ENCODE data around the gene CCDC39.
A peak's percentile ranks its signal among the peaks of the same experiment; 100 is the strongest.

Gene CCDC39

DNA sequence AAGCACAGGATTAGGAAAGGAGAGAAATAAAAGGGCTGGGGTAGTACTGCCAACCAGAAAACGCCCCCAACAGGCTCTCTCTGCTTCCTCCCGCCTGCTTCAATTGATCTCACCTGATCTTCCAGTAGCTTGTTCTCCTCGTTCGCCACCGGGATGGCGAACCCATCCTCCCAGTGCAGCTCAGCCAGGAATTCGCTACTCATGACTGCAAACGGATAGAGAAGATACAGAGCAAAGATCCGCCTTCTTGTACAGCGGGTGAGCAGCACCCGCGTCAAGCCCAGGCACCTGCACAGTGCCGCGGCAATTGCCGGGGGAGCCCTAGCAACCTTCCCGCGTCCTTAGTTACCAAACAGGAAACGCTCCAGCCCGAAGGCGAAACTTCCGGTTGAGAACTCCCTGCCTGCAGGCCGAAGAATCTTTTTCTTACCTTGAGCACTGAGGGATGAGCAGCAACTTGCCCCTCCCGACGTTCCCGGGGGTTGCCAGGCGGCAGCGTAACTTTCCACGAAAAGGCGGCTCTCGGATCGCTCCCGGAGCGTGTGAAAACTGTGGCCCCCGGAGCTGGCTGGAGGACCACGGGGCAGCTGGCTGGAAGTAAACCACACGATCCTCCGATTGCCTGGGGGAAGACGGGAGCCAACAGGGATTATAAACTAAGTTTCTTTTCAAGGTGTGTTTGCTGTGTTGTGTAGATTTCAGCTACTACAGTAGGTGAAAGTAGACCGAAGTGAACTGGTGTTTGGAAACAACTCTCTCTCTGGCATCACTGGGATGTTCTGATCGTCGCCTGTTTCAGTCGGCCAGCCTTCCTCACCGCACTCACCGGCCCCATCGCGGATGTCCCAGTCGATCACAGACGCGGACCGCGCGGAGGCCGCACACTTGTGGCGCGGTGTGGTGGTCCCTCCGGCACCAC is at the start of gene CCDC39:
CCDC39 (minus strand) TSS at position 312 of the 919 bp plus-strand sequence; CDS start at position 203, 109 bp downstream.
- peak; percentile 38 for DNase-seq (ENCODE audit: low read depth)

DNA sequence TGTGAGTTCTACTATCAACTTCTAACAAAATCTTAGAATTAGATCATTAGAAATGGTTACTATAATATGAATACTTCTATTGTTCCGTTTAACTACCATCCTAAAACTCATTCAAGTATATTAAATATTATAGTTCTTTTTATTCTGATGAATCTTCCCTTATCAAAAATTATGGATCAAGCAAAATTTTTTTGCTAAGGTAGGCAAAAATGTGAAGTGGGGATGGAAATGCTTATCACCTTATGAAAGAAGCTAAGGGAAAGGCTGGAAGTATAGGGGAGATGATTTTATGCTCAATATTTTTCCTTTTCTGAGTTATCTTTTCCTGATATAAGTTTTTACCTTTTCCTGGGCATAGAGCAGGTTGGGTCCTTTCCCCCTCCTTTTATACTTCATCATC is 40.7 kb upstream of the CCDC39 start:
- no peak for DNase-seq (ENCODE audit: low read depth)

DNA sequence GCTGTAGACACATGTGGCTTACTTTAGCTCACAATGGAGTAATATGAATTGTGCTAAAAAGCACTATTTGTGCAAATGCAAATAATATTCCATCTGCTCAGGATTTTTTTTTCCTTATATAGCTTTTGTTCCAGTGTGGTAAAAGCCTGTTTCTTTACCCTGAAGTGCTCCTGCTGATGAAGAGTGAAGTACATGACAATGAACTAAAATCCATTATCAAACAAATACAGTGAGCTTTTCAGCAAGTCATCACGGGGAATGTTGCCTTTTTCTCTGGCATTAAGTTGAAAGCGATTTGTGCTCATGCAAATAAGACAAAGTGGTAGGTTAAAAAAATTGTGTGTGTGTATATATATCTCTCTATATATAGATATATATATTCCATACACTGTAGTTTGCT is 28.6 kb upstream of the CCDC39 start:
- DNase-seq (ENCODE audit: low read depth) = no peak

DNA sequence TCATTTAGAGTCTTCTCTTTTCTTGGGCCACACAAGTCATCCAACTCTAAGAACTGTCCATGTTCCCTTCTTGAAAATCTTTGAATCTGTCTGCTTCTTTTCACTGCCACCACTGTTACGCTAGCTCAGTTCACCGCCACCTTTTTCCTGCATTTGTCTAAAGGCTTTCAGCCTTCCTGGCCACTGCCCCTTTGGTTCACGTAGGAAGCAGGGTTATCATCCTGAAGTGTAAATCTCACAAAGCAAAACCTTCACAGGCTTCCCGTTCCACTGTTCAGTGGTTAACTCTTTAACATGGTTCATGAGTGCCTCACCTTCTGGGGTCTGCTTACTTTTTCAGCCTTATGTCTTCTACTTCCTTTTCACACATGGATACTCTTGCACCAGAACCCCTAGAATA is 26.3 kb upstream of the CCDC39 start:
- DNase-seq (ENCODE audit: low read depth) = no peak

DNA sequence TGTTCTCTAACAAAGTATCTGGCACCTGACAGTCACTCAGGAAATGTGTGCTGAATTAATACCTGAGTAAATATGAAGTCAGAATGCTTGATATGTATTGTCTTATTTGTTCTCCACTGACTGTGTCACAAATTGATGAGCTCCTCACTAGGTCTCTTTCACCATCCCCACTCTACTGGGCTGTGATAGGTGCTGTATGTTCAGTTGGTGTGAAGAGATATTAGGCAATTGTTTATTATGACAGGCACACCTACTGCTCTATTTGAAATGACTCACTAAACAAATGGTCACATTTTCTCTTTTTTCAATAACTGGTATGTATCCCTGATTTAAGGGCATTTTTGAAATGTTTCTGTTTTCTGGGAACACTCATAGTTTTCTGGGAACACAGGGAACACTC is 25.2 kb upstream of the CCDC39 start:
- no peak for DNase-seq (ENCODE audit: low read depth)

DNA sequence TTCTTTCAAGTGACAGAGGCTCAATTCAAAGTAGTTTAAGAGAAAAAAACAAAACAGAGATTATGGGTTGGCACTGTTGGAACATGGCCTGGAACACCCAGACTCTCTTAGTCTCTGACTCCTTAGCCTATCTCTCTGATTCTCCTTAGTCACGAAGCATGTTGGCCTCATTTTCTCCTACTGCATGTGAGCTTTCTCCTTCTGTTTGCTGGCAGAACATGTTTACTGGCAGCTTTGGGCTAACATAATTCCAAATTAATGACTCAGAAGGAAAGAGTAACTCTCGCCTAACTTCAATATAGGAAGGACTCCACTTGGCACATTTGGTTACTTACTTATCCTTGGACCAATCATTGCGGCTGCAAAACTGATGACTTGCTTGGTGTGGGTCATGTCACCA is 21.7 kb upstream of the CCDC39 start:
- DNase-seq (ENCODE audit: low read depth) = no peak

DNA sequence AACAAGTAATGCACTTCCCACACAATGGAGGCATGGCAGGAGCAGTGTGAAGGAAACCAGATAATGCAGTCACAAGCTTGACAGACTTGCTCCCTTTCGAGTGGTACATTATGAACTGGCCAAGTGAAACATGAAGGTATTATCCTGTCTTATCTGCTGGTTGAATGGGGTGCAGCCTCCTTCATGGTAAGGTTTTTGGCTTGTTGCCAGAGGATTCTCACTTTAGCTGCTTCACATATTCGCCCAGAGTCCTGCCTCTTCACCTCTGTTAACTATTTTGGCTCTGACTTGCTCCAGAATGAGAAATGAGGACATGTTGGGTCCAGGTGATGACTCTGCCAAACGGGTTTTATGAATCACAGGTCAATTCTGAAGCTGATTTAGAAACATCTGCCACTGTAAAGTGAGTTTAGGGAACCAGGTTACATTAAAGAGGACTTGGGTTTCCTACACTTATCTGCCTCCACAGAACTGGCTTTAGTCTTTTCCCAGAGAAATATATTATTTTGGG is 19.5 kb upstream of the CCDC39 start:
- DNase-seq (ENCODE audit: low read depth) = no peak

DNA sequence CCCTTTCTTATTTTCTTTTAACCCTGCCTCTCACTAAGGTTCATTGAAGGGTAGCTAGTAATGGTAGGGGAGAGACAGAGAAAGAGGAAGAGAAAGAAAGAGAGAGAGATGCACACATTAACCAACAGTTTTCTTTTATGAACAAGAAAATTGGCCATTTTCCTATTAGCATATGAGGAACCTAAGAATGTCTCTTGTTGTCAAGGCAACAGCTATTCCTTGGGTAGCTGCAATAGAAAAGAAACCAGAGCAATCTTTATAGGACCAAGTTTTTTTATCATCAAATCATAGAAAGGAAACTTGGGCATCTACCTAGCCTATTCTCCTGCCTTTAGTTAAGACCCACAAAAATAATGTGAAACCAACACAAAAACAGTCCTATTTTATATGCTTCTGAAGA is 15.0 kb upstream of the CCDC39 start:
- no peak for DNase-seq (ENCODE audit: low read depth)

DNA sequence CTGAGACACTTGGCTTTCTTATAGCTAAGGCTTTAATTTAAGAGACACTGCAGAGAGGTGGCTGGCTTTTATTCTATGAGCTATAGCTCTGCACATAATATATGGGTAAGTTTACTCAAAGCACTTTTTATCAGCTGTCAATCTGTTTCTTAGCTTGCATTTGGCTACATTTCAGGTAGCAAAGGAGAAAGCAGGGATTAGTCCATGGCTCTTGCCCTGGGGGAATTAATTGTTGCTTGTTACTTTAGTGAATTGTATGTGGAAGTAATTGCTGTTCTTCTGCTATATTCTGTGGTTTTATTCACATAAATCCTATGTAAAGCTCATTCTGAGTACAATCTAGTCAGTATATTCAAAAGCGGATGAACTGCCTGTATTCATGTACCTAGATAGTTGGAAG is 14.4 kb upstream of the CCDC39 start:
- DNase-seq (ENCODE audit: low read depth) = no peak

DNA sequence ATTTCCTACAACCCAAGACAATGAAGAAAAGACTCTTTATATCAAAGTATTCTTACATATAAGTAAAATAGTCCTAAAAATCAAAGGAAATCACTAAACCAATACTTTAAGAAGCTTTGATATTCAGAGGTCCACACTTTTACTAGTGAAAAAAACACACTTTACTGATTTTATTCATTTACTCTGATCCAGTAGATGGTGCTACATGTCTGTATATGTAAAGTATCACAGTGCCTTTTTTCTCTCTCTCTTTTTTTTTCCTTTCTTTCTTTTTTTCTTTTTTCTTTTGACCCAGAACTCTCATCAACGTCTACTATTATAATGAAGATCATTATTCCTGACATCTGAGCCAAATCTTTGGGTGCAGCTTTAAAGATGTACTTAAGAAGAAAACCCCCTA is 10.8 kb upstream of the CCDC39 start:
- no peak for DNase-seq (ENCODE audit: low read depth)

DNA sequence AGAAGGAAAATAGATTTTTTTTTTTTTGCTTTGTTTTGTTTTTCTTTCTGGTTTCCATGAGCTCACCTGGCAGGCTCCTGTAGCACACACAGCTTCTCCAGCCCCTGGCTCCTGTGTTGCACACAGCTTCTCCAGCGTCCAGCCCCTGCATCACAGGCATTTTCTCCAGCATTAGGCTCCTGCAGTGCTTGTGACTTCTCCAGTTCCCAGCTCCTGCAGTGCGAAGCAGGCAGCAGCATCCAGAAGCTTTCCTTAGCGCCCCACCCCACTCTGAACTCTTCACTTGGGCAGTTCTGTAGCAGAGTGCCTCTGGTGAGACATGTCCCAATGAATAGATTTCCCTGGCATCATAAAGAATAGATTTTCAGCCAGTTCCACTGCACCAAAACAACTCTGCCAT is 5.5 kb upstream of the CCDC39 start:
- no peak for DNase-seq (ENCODE audit: low read depth)

DNA sequence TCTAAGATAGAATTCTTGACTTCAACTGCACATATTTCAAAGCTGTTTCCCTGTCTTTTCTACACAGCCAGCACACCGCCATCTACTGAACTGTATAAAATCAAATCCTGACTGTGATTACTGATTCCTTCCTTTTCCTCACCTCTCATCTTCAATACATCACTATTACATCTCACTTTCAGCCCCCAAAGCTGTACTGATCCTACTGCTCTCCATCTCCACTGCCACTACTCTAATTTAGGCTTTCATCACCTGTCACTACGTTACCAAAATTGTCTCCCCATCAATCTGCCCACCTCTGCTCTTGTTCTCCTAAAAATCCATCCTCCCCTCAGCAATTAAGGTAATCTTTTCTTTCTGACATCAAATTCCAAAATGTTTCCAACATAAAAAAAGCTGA is 4.5 kb upstream of the CCDC39 start:
- no peak for DNase-seq (ENCODE audit: low read depth)

DNA sequence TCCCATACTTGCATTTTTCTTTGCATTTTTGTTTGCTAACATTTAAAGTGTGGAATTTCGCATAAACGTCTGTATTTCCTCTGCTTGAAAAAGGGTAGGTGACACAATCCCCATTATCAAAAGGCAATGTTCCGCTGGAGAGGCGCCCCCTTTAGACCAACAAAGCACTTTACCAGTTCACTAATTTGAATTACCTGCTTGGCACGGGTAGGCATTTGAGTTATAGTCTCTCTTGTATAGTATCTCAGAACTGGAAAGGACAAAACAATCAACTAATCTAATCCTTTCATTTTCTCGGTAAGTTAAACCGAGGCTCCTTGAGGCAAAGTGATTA is 775 bp upstream of the CCDC39 start:
- no peak for DNase-seq (ENCODE audit: low read depth)

DNA sequence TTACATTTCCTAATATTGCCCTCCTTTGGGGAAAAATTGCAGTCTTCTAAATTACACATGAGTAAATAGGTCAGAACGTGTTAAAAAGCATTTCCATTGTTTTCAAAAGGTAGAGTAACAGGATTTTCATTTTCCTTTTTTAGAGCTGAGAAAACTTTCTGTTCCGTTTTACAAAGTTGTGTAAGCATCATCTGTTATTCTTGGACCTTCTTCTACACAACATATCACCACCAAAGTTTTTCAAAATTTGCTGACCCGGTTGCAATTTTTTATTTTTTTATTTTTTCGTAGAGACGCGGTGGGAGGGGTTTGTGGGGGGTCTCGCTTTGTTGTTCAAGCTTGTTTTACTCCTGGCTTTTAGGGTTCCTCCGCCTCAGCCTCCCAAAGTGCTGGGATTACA is 1.1 kb downstream of the CCDC39 start:
- no peak for DNase-seq (ENCODE audit: low read depth)

DNA sequence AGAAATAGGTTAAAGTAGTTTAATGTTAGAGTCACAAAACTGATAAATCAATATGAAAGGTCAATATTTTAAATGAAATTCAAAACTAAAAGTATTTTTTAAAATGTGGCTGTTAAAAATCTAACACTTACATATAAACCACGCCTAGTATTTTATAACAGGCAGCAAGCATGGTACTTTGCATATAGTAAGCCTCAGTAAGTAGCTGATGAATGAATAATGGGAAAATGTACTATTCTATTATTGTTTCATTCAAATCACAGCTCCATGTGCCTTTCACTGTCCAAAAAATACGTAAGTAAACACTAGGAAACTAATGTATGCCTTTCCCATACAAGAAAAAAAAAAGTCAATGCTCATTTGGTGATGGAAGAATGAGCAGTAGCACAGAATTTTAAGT is 17.8 kb downstream of the CCDC39 start:
- DNase-seq (ENCODE audit: low read depth) = no peak

DNA sequence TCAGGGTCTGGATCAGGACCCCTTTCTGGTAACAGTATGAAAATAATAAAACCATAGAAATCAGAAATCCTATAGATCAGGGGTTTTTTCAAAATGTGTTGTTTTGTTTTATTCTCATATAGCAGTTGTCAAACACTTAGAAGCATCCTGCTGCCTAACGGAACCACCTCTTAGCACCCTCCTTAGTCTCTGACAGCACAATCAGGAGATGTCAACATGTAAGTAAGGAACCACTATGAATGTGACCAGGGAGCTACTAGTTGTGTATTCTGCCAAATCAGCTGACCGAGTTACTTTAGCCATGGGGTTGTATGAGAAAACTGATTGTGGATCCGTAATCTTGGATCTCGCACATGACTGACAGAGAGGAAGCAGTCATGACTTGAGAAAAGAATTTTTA is 22.2 kb downstream of the CCDC39 start:
- no peak for DNase-seq (ENCODE audit: low read depth)

DNA sequence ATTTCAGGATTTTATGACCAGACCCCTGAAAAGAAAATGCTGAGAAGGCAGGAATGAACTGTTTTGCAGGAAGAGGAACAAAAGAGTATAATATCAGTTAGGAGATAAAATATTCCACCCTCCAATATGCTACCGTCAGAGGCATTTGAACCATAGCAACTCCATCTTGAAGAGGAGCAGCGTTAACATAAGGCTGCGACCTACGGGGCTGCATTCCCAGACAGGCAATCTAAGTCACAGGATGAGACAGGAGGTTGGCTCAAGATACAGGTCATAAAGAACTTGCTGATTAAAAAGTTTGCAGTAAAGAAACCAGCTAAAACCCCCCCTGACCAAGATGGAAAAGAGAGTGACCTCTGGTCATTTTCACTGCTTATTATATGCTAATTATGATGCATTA is 22.9 kb downstream of the CCDC39 start:
- DNase-seq (ENCODE audit: low read depth) = no peak

DNA sequence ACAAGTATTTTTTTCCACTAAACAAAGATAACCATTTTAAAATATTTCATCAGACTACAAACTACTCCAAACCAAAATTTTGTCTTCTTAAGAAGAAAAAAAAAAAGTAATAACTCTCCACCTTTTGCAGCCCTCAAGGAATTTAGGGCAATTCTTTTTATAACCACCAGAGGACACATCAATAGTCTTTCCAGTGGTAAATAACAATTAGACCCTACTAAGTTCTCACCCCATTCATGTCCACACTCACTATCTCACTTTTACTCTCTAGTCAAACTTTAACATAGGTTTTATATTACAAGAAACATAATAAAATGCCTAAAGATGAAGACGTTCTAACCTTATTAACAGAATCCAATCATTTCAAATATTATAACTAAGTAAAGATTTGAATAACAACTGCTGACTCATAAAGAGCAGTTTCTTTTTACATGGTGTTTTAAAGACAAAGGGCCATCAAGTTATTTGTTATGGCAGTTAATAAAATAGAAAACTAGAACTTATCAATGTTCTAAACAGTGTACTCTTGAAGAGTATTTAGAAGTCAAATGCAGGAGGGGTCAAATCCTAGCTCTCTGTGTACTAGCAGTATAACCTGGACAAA is 33.0 kb downstream of the CCDC39 start:
- DNase-seq (ENCODE audit: low read depth) = no peak

DNA sequence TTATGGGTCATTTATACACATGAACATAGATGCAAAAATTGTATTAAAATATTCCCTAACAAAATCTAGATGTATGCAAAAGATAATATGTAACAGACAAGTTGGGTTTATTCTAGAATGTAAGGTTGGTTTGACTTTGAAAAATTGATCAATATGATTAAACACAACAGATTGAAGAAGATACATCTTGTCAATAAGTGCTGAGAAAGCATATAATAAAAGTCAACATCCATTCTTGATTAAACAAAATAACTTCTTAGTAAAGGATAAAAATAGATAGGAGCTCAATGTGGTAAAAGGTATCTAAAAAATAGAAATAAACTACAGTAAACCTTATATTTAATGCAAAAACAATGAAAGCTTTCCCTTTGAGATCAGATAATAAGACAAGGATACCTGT is 38.3 kb downstream of the CCDC39 start:
- no peak for DNase-seq (ENCODE audit: low read depth)

DNA sequence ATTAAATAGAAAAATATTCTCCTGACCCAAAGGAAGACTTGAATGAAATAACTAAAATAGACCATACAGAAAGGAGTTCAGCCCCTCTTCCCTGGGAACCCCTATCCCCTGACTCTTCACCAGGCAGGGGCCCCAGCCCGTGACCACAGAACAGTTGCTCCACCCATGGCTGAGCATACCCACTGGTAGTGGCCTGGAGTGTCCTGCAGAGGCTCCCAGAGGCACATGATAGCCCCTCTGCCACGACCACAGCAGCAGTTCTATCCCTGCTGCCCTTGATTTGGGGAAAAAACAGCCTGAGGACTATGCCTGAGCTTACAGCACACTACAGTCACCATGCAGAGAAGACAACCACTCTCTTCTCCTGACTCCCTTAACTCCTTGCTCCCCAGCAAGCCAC is 45.6 kb downstream of the CCDC39 start:
- DNase-seq (ENCODE audit: low read depth) = no peak

DNA sequence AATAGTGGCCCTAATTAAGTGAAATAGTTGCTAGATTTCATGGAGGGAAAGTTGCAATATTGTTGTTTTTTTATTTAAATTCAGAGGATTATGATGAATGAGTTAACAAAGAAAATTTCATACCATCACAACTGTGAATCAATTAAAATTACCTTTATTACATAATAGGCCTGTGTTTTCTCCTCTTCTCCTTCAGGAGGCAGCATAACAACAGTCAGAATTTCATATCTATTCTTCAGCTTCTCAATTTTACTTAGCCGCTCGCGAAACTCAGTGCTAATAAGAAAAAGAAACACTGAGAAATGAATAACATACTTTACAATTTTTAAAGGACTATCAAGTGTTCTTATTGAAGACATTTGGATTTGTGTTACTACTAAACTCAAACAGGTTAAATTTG is 48.0 kb downstream of the CCDC39 start:
- no peak for DNase-seq (ENCODE audit: low read depth)

DNA sequence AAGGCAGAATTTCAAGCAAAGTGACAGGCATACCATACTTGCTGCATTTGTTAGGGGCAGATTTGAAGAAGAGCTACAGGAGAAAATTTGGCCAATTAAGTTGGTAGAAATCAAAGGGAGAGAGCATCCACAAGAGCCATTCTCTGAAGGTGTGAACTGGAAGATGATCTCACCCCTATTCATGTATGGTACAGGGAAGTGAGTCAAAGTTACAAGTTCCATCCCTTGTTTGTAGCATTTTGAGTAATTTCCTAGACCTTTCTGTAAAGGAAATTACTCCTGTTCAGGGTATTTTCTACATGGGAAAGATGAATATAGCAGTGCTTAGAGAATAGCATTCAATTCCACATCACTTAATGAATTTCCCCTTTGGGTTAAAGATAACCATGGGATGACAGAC is 48.9 kb downstream of the CCDC39 start:
- no peak for DNase-seq (ENCODE audit: low read depth)

DNA sequence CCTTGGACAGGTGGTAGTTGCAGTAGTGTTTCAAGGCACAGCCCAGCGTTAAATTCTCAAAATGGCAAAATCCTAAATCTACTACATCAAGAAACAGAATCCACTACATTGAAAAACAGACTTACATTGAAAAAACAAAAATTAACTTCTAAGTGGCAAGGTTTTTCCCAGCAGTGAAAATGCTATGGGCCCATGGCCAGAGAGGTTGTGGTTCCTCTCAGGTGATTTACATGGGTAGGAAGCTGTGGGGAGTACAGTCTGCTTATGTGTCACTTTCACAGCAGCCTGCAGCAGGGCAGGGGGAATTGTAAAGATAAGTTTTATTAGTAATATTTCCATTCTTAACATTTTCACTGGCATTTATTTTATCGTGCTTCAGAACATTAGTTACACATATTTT is 52.4 kb downstream of the CCDC39 start:
- DNase-seq (ENCODE audit: low read depth) = no peak

DNA sequence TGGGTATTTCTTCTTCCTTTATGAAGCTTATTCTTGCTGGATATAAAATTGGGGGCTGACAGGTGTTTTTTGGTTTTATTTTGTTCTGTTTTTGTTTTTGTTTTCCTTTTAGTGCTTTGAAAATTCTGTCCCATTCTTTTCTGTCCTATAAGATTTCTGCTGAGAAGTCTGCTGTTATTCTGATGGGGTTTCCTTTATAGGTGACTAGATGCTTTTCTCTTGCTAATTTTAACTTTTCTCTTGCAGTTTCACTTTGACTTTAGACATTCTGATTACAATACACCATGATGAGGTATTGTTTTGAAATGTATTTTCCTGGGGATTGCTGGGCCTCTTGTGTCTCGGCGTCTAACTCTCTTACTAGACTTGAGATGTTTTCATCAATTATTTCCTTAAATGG is 54.6 kb downstream of the CCDC39 start:
- DNase-seq (ENCODE audit: low read depth) = no peak

Data from stimulated activated CD8-positive, alpha-beta memory T cell treated with anti-CD3 and anti-CD28 coated beads, Interleukin-7, amount 100 ng/mL, for 24 hours (primary cell).